ENCODE measurements around the gene ARHGAP36.
A peak's percentile ranks its signal among the peaks of the same experiment; 100 is the strongest.

The ARHGAP36 gene

DNA sequence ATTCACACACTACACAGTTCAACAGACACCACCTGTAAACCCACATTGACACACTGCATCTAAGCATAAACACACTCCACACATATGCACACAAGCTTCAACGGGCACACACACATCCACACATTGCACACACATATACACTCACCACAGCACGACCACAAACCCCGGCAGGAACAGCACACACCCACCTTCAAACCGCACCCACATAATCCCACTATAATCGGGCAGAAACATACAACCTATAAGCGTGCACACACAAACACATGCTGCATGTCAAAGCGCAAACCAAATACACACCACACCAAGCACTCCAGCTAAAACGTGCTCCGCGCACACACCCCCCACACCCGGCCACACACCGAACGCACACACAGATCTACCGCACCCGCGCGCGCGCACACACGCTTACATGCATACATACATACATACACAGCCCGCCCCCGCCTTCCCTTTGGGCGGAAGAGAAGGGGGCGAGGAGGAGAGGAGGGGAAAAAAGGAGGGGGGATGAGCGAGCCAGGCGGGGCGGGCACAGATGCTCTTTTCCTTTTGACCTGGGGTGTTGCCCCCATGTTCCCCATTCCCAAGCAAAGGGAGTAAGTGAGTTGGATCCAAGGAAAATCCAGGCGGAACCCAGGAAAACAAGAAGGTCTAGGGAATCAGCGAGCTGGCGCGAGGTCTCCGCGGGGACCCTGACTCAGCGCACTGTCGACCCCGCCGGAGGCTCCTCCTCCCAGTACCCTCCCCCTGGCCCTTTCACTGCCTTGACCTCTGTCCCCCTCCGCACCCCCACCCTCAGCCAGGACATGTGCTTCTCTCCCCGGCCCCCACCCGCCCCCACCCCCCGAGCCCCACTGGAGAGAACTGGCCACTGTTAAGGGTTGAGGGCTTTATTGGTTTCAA, 9.9 kb downstream of the ARHGAP36 start:
- DNase-seq (ENCODE audit: low read depth), result no peak
- no peak for TF ChIP-seq CTCF (IDR thresholded peaks at IDR 0.05; ENCODE audit: low read depth, low read length, missing control alignments)
- no peak overlapping the region for H3K4me3 ChIP-seq (ENCODE audit: low read depth, low read length)

DNA sequence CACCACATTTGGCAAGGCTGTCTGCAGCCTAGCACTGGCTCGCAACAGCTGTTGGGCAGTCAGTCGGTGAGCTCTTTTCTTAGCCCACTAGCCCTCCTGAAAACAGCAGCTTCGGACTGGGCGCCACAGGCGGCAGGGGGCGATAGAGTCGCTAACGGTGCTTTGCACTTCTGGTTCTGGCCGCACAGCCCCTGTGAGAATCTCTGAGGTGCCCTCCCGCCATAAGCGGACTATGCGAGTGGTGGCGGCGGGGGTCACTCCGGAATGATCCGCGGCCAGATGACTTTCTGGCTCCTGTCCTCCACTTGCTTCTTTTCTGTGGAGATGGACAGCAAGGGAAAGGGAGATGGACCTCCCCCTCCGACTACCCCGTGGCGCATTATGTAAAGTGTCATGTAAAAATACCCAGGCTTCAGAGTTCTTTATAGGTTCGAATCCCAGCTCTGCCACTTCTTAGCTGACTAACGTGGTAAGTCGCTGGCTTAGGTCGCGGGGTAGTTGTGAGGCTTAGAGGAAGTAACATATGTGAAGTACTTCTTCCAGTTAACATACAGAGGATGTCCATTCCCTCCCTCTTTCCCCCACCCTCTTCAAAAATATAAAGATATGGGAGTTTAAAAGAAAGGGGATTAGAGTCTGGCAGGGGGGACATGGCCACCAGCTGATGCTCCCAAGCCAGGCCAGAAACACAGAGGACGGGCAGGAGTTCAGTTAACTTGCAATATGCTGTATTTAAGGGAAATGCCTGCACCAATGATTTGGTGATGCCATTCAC, 11.0 kb downstream of the ARHGAP36 start:
- DNase-seq (ENCODE audit: low read depth), result no peak
- peak; percentile 22 for TF ChIP-seq CTCF (IDR thresholded peaks at IDR 0.05; ENCODE audit: low read depth, low read length, missing control alignments)
- no peak overlapping the region for H3K4me3 ChIP-seq (ENCODE audit: low read depth, low read length)

DNA sequence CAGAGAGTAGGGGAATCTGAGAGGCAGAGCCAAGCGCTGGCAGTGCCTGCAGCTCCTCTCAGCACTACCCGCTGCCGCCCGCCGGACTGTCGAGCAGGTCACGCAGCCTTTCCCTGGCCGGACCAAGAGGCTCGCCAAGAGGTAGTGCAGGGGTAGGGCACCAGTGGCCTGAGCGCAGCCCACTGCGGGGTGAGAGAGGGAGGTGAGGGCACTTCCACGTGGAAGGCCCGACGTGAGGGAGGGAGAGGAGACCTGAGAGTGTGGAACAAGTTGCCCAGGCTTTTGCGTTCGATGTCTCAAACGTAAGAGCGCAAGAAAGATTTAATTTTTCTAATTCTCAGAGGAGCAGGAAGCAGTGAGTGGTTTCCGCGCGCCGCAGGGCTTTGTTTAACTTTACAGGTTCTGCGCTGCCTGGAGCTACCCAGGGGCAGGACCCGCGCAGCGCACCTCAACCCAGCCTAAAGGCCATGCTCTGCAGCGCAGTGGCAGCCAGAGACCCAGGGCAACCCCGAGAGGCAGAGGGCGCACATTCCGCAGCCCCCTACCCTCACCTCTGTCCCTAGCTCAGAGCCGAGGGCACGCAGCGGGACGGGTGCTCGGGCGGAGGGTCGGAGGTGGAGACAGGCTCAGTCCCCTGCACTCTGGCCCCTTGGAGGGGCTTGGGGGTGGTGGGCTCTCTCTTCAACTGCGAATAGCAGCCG, 14.9 kb downstream of the ARHGAP36 start:
- no peak for DNase-seq (ENCODE audit: low read depth)
- TF ChIP-seq CTCF (IDR thresholded peaks at IDR 0.05; ENCODE audit: low read depth, low read length, missing control alignments), result no peak
- no peak overlapping the region for H3K4me3 ChIP-seq (ENCODE audit: low read depth, low read length)

GRCh38 chrX:131073607-131074006, 15.5 kb downstream of the ARHGAP36 start:
- DNase-seq (ENCODE audit: low read depth), result no peak
- no peak overlapping the region for H3K4me3 ChIP-seq (ENCODE audit: low read depth, low read length)
- TF ChIP-seq CTCF (IDR thresholded peaks at IDR 0.05; ENCODE audit: low read depth, low read length, missing control alignments), result no peak

DNA sequence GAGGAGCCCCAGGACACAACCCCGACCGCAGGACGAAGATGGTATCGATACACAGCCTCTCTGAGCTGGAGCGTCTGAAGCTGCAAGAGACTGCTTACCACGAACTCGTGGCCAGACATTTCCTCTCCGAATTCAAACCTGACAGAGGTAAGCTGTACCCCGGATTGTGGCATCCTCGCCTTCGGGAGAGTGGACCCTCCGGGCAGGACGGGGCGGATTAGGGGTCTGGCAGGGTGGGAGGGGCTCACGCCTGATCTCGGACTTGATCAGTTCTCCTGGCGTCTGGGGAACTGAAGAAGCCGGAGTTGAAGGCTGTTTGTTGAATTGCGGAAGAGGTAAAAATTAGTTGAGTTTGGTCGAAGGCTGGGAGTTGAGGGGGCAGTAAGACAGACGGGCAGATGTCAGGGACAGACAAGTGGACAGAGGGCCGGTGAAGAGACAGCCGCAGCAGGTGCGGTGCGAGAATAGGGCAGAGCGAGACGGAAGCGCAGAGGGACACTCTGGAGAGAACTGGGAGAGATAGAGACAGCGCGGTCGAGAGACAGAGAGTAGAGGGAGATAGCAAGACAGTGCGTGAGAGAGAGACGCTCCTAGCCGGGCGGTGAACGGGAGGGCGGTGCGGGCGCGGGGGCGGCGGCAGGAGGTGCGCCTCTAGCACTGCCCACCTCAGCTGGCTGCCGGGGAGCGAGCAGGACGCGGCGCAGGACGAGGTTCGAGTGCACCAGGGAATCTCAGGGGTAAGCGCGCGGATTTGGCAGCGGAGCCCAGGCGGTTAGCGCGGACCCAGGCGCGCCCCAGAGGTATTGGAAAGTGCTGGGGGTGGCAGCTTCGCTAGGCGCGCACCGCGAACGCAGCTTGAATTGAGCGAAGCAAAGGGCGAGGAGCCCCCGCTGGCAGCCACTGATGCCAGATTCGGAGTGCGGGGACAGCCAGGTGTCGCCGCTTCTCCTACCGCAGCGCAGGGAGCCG, 23.9 kb downstream of the ARHGAP36 start:
- no peak for TF ChIP-seq CTCF (IDR thresholded peaks at IDR 0.05; ENCODE audit: low read depth, low read length, missing control alignments)
- H3K4me3 ChIP-seq (ENCODE audit: low read depth, low read length), result no peak overlapping the region
- DNase-seq (ENCODE audit: low read depth), result no peak

All from GM12864 (cell line).